GM12873 (cell line): ENCODE data around the gene NETO2.

Experiments used
- TF ChIP-seq, protein P1 (sequence below): IDR thresholded peaks from 2 replicates; pipeline ENCODE4 v1.5.1; 2012; ENCODE audit warnings: low read depth, mild to moderate bottlenecking, moderate library complexity, low read length, control low read depth; ENCODE audit not compliant: insufficient read depth; ENCODE audit errors: missing control alignments

NETO2 gene

DNA sequence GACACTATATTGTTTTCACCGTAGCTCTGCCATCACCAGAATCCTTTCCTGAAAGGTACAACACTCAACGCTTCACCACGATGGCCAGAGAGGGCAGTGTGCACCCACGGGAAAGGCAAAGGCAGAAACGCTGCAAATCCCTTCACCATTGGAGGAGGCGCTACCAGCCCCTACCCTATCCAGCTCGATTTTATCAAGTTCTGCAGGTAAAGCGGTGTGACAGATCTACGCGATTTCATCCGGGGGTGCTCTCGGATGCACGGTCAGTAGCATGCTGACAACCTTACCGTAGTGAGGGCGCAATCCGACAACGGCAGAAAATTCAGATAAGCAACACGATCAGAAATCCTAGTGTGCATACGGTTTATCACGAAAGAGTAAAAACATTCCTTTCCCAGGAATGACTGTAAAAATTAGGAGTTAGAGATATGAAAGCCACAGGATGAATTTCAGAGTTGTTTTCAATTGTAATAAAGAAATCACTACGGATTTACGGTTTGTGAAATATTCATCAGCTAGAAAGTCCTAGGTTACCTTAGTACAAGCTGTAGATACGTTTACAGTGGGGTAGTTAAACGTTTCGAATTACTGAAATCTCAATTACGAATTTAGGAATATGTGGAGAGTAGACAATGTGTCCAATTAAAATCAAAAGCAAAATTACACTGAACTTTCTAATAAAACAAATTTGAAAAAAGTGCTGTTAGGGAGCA, 1.8 kb downstream of the NETO2 start:
- TF ChIP-seq, protein P1, sequence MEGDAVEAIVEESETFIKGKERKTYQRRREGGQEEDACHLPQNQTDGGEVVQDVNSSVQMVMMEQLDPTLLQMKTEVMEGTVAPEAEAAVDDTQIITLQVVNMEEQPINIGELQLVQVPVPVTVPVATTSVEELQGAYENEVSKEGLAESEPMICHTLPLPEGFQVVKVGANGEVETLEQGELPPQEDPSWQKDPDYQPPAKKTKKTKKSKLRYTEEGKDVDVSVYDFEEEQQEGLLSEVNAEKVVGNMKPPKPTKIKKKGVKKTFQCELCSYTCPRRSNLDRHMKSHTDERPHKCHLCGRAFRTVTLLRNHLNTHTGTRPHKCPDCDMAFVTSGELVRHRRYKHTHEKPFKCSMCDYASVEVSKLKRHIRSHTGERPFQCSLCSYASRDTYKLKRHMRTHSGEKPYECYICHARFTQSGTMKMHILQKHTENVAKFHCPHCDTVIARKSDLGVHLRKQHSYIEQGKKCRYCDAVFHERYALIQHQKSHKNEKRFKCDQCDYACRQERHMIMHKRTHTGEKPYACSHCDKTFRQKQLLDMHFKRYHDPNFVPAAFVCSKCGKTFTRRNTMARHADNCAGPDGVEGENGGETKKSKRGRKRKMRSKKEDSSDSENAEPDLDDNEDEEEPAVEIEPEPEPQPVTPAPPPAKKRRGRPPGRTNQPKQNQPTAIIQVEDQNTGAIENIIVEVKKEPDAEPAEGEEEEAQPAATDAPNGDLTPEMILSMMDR = peak; percentile 97

DNA sequence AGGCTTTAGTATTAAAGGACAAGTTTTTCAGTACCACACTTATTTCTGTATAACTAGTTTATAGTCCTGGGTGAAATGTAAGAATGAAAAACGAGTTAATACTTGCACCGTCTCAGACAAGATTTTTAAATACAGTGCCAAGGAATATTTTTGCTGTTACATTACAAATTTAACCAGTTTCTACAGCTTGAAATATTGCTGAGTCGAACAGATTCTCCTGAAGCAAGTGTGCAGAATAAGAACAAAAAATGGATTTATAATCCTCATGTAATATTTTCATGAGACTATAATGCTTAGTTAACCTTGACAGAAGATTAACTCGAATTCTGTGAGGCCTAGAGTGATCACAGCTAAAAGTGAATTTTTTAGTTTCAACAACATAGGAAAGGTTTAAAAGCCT, 3.1 kb downstream of the NETO2 start:
- TF ChIP-seq, protein P1 = no peak

DNA sequence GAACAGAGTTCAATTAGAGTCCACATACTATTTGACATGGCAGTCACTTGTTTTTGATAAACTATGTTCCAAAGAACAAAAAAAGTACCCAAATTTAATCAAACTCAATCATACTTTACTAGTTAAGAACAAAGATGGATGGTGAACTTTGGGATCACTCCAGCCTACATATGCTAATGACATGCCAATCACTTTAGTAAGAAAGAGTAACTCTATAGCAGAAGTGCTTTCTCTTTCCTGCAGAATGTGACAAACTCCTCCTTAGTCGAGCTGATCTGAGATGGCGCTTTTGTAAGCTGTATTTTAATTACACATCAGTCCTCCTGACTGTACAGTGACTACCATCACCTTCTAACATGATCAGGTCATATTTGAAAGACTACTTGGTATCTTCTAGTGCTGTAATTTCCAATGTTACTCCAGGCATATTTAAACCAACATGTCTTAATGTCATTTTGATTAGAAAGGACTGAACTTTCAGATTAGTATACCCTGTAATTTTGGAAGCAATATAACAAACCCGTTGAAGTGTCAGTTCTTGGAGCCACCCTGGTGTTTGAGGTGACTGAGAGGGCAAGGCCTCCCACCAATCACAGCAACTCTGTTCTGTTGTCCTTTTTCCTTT, 4.1 kb downstream of the NETO2 start:
- TF ChIP-seq, protein P1 = no peak

DNA sequence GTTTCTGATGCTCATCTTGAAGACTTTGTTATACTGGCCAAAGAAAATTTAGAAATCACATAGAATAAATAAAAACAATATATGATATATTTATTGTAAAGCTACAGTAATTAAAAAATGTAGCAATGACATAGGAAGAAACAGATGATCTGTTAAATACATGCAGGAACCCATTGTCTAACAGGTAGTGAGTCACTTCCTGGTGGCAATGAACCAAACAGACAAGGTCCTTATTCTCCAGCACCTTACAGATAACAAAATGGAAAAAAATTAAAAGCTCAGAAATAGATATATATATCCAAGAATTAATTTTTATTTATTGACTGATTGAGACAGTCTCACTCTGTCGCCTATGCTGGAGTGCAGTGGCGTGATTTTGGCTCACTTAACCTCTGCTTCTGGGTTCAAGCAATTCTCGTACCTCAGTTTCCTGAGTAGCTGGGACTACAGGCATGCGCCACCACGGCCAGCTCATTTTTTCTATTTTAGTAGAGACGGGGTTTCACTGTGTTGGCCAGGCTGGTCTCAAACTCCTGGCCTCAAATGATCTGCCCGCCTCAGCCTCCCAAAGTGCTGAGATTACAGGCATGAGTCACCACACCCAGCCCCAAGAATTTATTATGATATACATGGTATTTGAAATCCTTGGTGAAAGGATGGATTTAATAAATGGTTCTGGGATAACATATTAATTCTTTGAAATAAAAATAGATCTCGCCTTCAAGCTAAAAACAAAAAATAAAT, 7.5 kb downstream of the NETO2 start:
- TF ChIP-seq, protein P1 = no peak

DNA sequence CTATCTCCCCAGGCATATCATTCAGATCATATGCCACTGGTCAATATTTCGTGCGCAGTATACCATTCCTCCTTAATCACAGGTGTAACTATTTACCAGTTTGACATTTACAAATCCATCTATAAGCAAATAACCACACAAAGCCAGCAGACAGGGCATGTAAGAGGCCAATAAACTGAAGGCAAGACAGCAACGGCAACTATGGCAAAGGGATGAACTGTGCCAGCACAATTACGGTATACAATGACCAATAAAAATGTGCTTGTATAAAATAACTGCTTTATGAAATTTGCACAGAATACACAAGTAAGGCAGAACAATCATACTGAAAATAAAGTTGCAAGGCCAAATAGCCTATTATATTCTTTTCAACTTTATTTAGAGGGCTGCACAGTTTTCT, 9.2 kb downstream of the NETO2 start:
- TF ChIP-seq, protein P1 = no peak

DNA sequence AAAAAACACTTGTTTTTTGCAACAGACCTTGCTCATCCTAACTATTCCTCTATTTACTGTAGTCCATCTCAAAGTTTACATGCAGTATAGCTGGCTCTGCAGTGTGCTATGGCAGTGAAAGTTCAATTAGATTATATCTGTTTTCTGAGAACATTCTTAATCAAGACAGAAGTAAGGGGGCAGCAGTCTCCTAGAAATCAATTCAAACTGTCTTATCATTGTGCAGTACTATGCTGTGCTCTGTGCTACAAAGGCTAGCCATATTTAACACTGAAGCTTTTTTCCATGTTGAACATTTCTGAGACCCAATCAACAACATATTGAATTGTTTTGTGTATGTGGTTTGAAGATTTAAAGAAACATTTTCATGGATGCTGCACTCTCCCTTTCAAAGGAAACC, 11.4 kb downstream of the NETO2 start:
- TF ChIP-seq, protein P1 = no peak

DNA sequence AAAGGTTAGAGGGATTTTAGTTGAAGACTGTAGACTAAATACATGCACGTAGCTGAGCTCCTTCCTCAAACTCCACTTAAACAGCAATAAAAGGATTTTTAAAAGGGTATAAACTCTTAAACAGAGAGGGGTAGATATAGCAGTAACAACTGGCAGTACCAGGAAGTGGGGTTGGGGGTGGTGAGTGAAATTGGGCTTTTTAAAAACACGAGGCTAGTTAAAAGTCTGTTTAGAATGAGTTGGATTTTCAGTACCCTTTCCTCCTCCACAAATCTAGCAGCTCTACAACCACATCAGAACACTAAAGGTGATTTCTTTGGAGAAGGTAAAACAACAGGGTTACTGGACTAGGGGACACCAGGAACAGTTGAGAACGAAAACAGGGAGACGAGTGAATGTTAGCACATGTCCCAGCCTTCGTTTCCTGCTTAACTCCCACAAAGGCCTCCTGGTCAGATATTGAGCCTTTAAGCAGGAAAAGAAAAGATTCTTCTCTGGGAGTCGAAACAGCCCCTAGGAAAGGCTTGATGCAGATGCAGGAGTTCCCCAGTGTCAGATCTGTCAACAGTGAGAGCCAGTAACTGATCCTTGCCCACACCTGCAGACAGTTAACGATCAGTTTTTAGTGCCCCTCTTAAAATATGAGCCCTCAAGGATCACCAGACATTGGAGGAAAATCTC, 13.8 kb downstream of the NETO2 start:
- TF ChIP-seq, protein P1 = no peak
